ENCODE results near the gene COPZ1. TPM values are rescaled to one million over a fixed set of nuclear protein-coding genes. Genes with fewer than 3 reads are reported as not detected.

Gene COPZ1
- total and polyA plus RNA-seq, 10 donors: 55.4 to 99.1 (median 80.5) TPM

- peak; percentile 92 for DNase-seq
- Histone ChIP-seq H3K36me3 (no peaks in the 10 kb centered on the region), H3K4me1 (peaks cover 7 to 64% (median 25%) of the 10 kb centered on the region in 6 donors), H3K4me3 (peak within 1 kb of the TSS in 7 of 8 donors; percentile 16 to 63 (median 23)), H3K9me3 (no peaks in the 10 kb centered on the region), H3K27ac (peak within 1 kb of the TSS in 7 of 8 donors; percentile 36 to 94 (median 81)), H3K27me3 (replicated peaks in 1 of 7) (peaks cover 0 to 74% (median 34%) of the 10 kb centered on the region in 7 donors)
- intact Hi-C loops (cut with DNase I; ENCODE audit: low total_unique reads): no loop called here
- 3 to 7% (median 4%) methylated on average over 16 to 26 of the region's 26 CpGs for WGBS, 5 donors
- TF ChIP-seq POLR2AphosphoS5 (IDR thresholded peaks at IDR 0.05) (peak; percentile 34 to 83 (median 65)), CTCF (IDR thresholded peaks at IDR 0.05 in 8 of 11, conservative IDR thresholded peaks at IDR 0.05 in 3 of 11) (peak in 2 of 11 experiments; percentile 26 to 38), POLR2A (IDR thresholded peaks at IDR 0.05) (no peak)
Observed at GRCh38 chr12:54300732-54301427, 24.1 kb upstream of the COPZ1 start, which contains the start of gene NFE2. NFE2 (minus strand) TSS chr12:54301015; CDS start chr12:54295248, 5,767 bp downstream.

- 35 to 73% (median 60%) methylated on average over 1 of the region's 1 CpG for WGBS, 5 donors
- peak overlapping the region in 5 of 8 donors; percentile 21 to 63 (median 36) for H3K4me3 ChIP-seq
Observed at GRCh38 chr12:54301428-54302048, 23.4 kb upstream of the COPZ1 start.

GRCh38 chr12:54303640-54304039, 21.3 kb upstream of the COPZ1 start:
- peak overlapping the region in 7 of 8 donors; percentile 10 to 94 (median 82) for H3K27ac ChIP-seq
- H3K4me1 ChIP-seq: peaks cover 7 to 78% (median 29%) of the 10 kb centered on the region in 6 donors
- peaks cover 0 to 63% (median 28%) of the 10 kb centered on the region in 7 donors for H3K27me3 ChIP-seq (replicated peaks in 1 of 7)
- no peaks in the 10 kb centered on the region for H3K9me3 ChIP-seq
- peak overlapping the region in 2 of 8 donors; percentile 5 to 51 for H3K4me3 ChIP-seq
- DNase-seq: no peak
- H3K36me3 ChIP-seq: no peaks in the 10 kb centered on the region
- intact Hi-C loops (cut with DNase I; ENCODE audit: low total_unique reads): no loop called here
- no peak for TF ChIP-seq POLR2AphosphoS5 (IDR thresholded peaks at IDR 0.05)
- no peak for TF ChIP-seq CTCF (IDR thresholded peaks at IDR 0.05 in 8 of 11, conservative IDR thresholded peaks at IDR 0.05 in 3 of 11)
- TF ChIP-seq POLR2A (IDR thresholded peaks at IDR 0.05): no peak

More at GRCh38 chr12:54301428-54302048, 23.4 kb upstream of the COPZ1 start:
- intact Hi-C loops (cut with DNase I; ENCODE audit: low total_unique reads): no loop called here
- Histone ChIP-seq H3K36me3 (no peaks in the 10 kb centered on the region), H3K27me3 (replicated peaks in 1 of 7) (peaks cover 0 to 74% (median 34%) of the 10 kb centered on the region in 7 donors), H3K9me3 (no peaks in the 10 kb centered on the region), H3K27ac (peak overlapping the region in 6 of 8 donors; percentile 72 to 94 (median 84)), H3K4me1 (peaks cover 7 to 69% (median 25%) of the 10 kb centered on the region in 6 donors)
- DNase-seq: no peak
- no peak for TF ChIP-seq POLR2A (IDR thresholded peaks at IDR 0.05)
- TF ChIP-seq CTCF (IDR thresholded peaks at IDR 0.05 in 8 of 11, conservative IDR thresholded peaks at IDR 0.05 in 3 of 11): no peak
- no peak for TF ChIP-seq POLR2AphosphoS5 (IDR thresholded peaks at IDR 0.05)
